GM12878 (cell line): ENCODE data around the gene RIPK3. TPM values are rescaled to one million over a fixed set of nuclear protein-coding genes. Genes with fewer than 3 reads are reported as not detected.

Source experiments
- ATAC-seq: fragments of 200-7000 bp; cut with Tn5 transposase; 3 replicates; pipeline ENCODE4 v1.9.1; 2020; ENCODE audit warnings: mild to moderate bottlenecking, moderate library complexity
- BruUV-seq: library from RNA; stranded (reverse); fragments of 400-500 nt; replicated peaks from 2 replicates; lab custom pipeline; 2021; lab: Mats Ljungman, UMichigan
- CTCF ChIA-PET: fragments of 300-600 bp; sonication (Branson Sonifier 250); formaldehyde crosslinking; extraction: SDS; loops from one replicate; lab custom pipeline; 2021; ENCODE audit warnings: inconsistent platforms; lab: Yijun Ruan, JAX
- POLR2A ChIA-PET: fragments of 350-600 bp; formaldehyde crosslinking; extraction: SDS; loops from one replicate; lab custom pipeline; 2021; ENCODE audit warnings: inconsistent platforms; lab: Charles Lee
- RAD21 ChIA-PET: fragments of 300-600 bp; sonication (Branson Sonifier 250); formaldehyde crosslinking; loops from one replicate; lab custom pipeline; 2023; ENCODE audit warnings: antibody characterized with exemption; ENCODE audit not compliant: unreplicated experiment; lab: Charles Lee
- SMC1A ChIA-PET: fragments of 300-600 bp; sonication (Branson Sonifier 250); formaldehyde crosslinking; loops from one replicate; lab custom pipeline; 2023; ENCODE audit not compliant: unreplicated experiment, uncharacterized antibody; lab: Charles Lee
- DNase-seq: peaks from one replicate; pipeline ENCODE4 v3.0.0-alpha.2; 2011; ENCODE audit warnings: low read depth, low spot score
- FAIRE-seq: peaks from 3 replicates; lab custom pipeline; 2011; peaks lifted over from hg19 to GRCh38; lab: Jason Lieb, UNC
- H2AFZ ChIP-seq: 2 replicates; pipeline ENCODE4 v1.6.0; 2011; ENCODE audit warnings: low read depth, low read length, control low read depth; ENCODE audit not compliant: control insufficient read depth
- H3K27ac ChIP-seq: 2 replicates; pipeline ENCODE4 v1.5.1; 2011; ENCODE audit warnings: control low read depth; ENCODE audit not compliant: control insufficient read depth, insufficient read depth
- H3K27me3 ChIP-seq, 2 experiments: replicated peaks in 1 of 2; 2 replicates each; pipeline versions ENCODE4 v1.6.0 to v1.6.1; 2011; ENCODE audit warnings: low read length in 1 of 2; ENCODE audit not compliant: control insufficient read depth in 2 of 2, insufficient read depth in 2 of 2
- H3K36me3 ChIP-seq, 2 experiments: 2 replicates each; pipeline ENCODE4 v1.5.1; 2011; ENCODE audit warnings: low read length in 1 of 2; ENCODE audit not compliant: control insufficient read depth in 2 of 2, insufficient read depth in 2 of 2
- H3K4me1 ChIP-seq: 2 replicates; pipeline ENCODE4 v1.6.1; 2011; ENCODE audit warnings: mild to moderate bottlenecking, low read length, moderate library complexity, mixed read lengths; ENCODE audit not compliant: control insufficient read depth, insufficient read depth
- H3K4me2 ChIP-seq: 2 replicates; pipeline ENCODE4 v1.6.0; 2011; ENCODE audit warnings: control low read depth; ENCODE audit not compliant: control insufficient read depth, insufficient read depth
- H3K4me3 ChIP-seq: fragments of 200-600 bp; sonication (generic); 2 replicates; pipeline ENCODE4 v1.5.1; 2016
- H3K79me2 ChIP-seq: 2 replicates; pipeline ENCODE4 v1.6.0; 2011; ENCODE audit warnings: low read length; ENCODE audit not compliant: control insufficient read depth, insufficient read depth
- H3K9ac ChIP-seq: 2 replicates; pipeline ENCODE4 v1.8.0; 2011; ENCODE audit warnings: low read length, control low read depth, mixed read lengths; ENCODE audit not compliant: control insufficient read depth, insufficient read depth
- H3K9me3 ChIP-seq: replicated peaks from 3 replicates; pipeline ENCODE4 v1.5.1; 2011; ENCODE audit warnings: mild to moderate bottlenecking, low read length; ENCODE audit not compliant: control insufficient read depth, insufficient read depth
- H4K20me1 ChIP-seq: 2 replicates; pipeline ENCODE4 v1.6.0; 2011; ENCODE audit not compliant: control insufficient read depth, insufficient read depth
- CBX3 ChIP-seq: fragments of 200-600 bp; sonication (generic); IDR thresholded peaks from 2 replicates; pipeline ENCODE4 v1.6.1; 2016; ENCODE audit warnings: low read depth, borderline replicate concordance
- CEBPZ ChIP-seq: fragments of 150-350 bp; IDR thresholded peaks from 2 replicates; pipeline ENCODE4 v1.6.1; 2016; ENCODE audit warnings: low read depth, low read length
- E4F1 ChIP-seq: fragments of 450-650 bp; IDR thresholded peaks from 2 replicates; pipeline ENCODE4 v1.6.1; 2018; ENCODE audit warnings: borderline replicate concordance, mild to moderate bottlenecking; ENCODE audit not compliant: partially characterized antibody
- HDAC6 ChIP-seq: fragments of 200-600 bp; sonication (generic); IDR thresholded peaks from one replicate; pipeline ENCODE4 v1.8.0; 2017; ENCODE audit warnings: antibody characterized with exemption; ENCODE audit not compliant: unreplicated experiment
- MTA3 ChIP-seq: IDR thresholded peaks from 2 replicates; pipeline ENCODE4 v1.6.1; 2012; ENCODE audit warnings: low read length, inconsistent platforms, borderline replicate concordance
- RAD51 ChIP-seq: fragments of 450-650 bp; IDR thresholded peaks from 2 replicates; pipeline ENCODE4 v1.6.1; 2016; ENCODE audit warnings: moderate library complexity, mild to moderate bottlenecking, inconsistent platforms
- RCOR1 ChIP-seq: conservative IDR thresholded peaks from 2 replicates; pipeline ENCODE4 v1.6.1; 2012; ENCODE audit warnings: low read depth, low read length, improper control_type of control experiment
- SREBF2 ChIP-seq: IDR thresholded peaks from 2 replicates; pipeline ENCODE4 v1.6.1; 2012; ENCODE audit warnings: mild to moderate bottlenecking, low read length
- TCF3 ChIP-seq: IDR thresholded peaks from 2 replicates; pipeline ENCODE4 v1.6.1; 2012; ENCODE audit warnings: low read depth, mild to moderate bottlenecking, low read length, borderline replicate concordance; ENCODE audit not compliant: insufficient read depth
- USF2 ChIP-seq: IDR thresholded peaks from 2 replicates; pipeline ENCODE4 v1.6.1; 2011; ENCODE audit warnings: low read depth, low read length, improper control_type of control experiment, borderline replicate concordance
- WGBS: methylation state at CpG from one replicate; pipeline ENCODE4 v1.1.6; 2016; ENCODE audit warnings: low lambda C conversion rate; ENCODE audit not compliant: insufficient replicate concordance, insufficient coverage; ENCODE audit errors: missing lambda C conversion rate; 5-methylcytosine and 5-hydroxymethylcytosine counted together
- in situ Hi-C: fragments of 300-500 bp; cut with MboI; formaldehyde crosslinking; loops from 9 replicates; pipeline ENCODE4 v1.14.3; 2018; ENCODE audit warnings: mixed read lengths
- intact Hi-C: fragments of 100-400 bp; cut with micrococcal nuclease; formaldehyde crosslinking; loops from one replicate; pipeline ENCODE4 v1.14.2; 2022; ENCODE audit not compliant: unreplicated experiment
- polyA plus RNA-seq, 11 experiments: library from polyadenylated mRNA; depleted of rRNA in 4 of 11; unstranded in 6 of 11; stranded (reverse) in 5 of 11; fragments of >200 nt; fragmentation: Nextera tagmentation in 4 of 11; fragmentation: Illumina TruSeq in 1 of 11; extraction: Ambion mirVana in 4 of 11; extraction: Trizol in 1 of 11; gene quantifications; 1 replicate in 1 of 11; 2 replicates in 10 of 11; pipeline versions ENCODE4 v1.2.1 to v1.2.3, GENCODE V29; 2011 to 2016; ENCODE audit warnings: inconsistent platforms in 2 of 11, missing spikeins in 2 of 11, low read depth in 1 of 11
- total RNA-seq, 4 experiments: library from RNA; depleted of rRNA in 3 of 4; stranded (reverse); fragments of >200 nt in 3 of 4; fragmentation: Illumina TruSeq in 1 of 4; extraction: Trizol in 1 of 4; gene quantifications; 2 replicates each; pipeline versions ENCODE4 v1.2.1 to v1.2.3, GENCODE V29; 2013 to 2021

RIPK3 gene
- total and polyA plus RNA-seq, 10 of the 15 experiments (the other 5 are each of a cell fraction or from before 2014, with no cell fraction given), result 2.0 to 13.6 (median 8.1) TPM

GRCh38 chr14:24388474-24389179, 48.8 kb upstream of the RIPK3 start:
- Histone ChIP-seq H4K20me1 (no peaks in the 10 kb centered on the region), H3K27ac (no peak overlapping the region), H3K9ac (no peak overlapping the region), H3K27me3 (no peaks in the 10 kb centered on the region; a peak in 2 of 4 replicates), H3K4me1 (no peaks in the 10 kb centered on the region), H2AFZ (no peak overlapping the region), H3K9me3 (no peaks in the 10 kb centered on the region), H3K79me2 (no peaks in the 10 kb centered on the region), H3K4me3 (no peak overlapping the region), H3K4me2 (no peak overlapping the region), H3K36me3 (no peaks in the 10 kb centered on the region)
- ChIA-PET POLR2A (interaction anchor here (0.8 kb wide), 1 partner anchor 18 kb away, joined by 4 read pairs; no protein-coding TSS in a partner anchor), CTCF (interaction anchor here (0.6 to 1.2 kb wide), 3 partner anchors 20 to 43 kb away, joined by 3 to 4 read pairs (median 3); no protein-coding TSS in a partner anchor), SMC1A (no interaction called here), RAD21 (interaction anchor here (1.2 to 1.4 kb wide), 2 partner anchors 43 to 55 kb away, joined by 4 read pairs; no protein-coding TSS in a partner anchor)
- BruUV-seq, result no TSS peak
- intact Hi-C loops, result no loop called here
- ATAC-seq (no peak), DNase-seq (no peak), FAIRE-seq (no peak)
- 16% methylated on average over 2 of the region's 2 CpGs for WGBS
- TF ChIP-seq CEBPZ (no peak), SREBF2 (no peak), CBX3 (no peak), MTA3 (no peak), RAD51 (no peak), USF2 (no peak), E4F1 (no peak), HDAC6 (no peak), RCOR1 (no peak), TCF3 (no peak)
- in situ Hi-C loops, result no loop called here
